HG03565 (cell line): ENCODE results near the gene AQP2.
"Not testable (repeated sequence)": the region's sequence is repeated elsewhere in the genome, so short reads cannot be mapped to it uniquely, and the experiment has no call there.

Experiments used
- ATAC-seq: cut with Tn5 transposase; IDR thresholded peaks from one replicate; pipeline ENCODE4 v1.9.1; 2021; ENCODE audit warnings: mild to moderate bottlenecking, moderate library complexity; ENCODE audit not compliant: unreplicated experiment

Gene AQP2

GRCh38 chr12:49984476-49985359 lies 34.2 kb downstream of the AQP2 start:
- ATAC-seq, result no peak

GRCh38 chr12:49985981-49986380 lies 35.4 kb downstream of the AQP2 start:
- no peak for ATAC-seq

- ATAC-seq, result not testable (repeated sequence)
Observed at GRCh38 chr12:49986476-49986875, 35.9 kb downstream of the AQP2 start.

- no peak for ATAC-seq
Observed at GRCh38 chr12:49987625-49988303, 37.2 kb downstream of the AQP2 start.

GRCh38 chr12:49989400-49989799 lies 38.9 kb downstream of the AQP2 start:
- ATAC-seq, result not testable (repeated sequence)

GRCh38 chr12:49990273-49990672 lies 39.7 kb downstream of the AQP2 start:
- no peak for ATAC-seq

- ATAC-seq, result no peak
Observed at GRCh38 chr12:49998453-49998852, 47.9 kb downstream of the AQP2 start.

- no peak for ATAC-seq
Observed at GRCh38 chr12:50003595-50003994, 53.1 kb downstream of the AQP2 start.

- ATAC-seq, result no peak
Observed at GRCh38 chr12:50004696-50005095, 54.2 kb downstream of the AQP2 start.

- no peak for ATAC-seq
Observed at GRCh38 chr12:50005175-50005574, 54.6 kb downstream of the AQP2 start.

- ATAC-seq, result no peak
Observed at GRCh38 chr12:50006280-50006679, 55.7 kb downstream of the AQP2 start.

- no peak for ATAC-seq
Observed at GRCh38 chr12:50006754-50007442, 56.4 kb downstream of the AQP2 start.
